Endodermal cell (in vitro differentiated cells): ENCODE results near the gene ABCC1. TPM values are rescaled to one million over a fixed set of nuclear protein-coding genes. Genes with fewer than 3 reads are reported as not detected.

Source experiments
- DNase-seq: peaks from one replicate; pipeline ENCODE4 v3.0.0-alpha.2; 2017
- H3K27ac ChIP-seq: 2 replicates; pipeline ENCODE4 v1.5.1; 2013; ENCODE audit warnings: mild to moderate bottlenecking, low read depth, low read length, moderate library complexity
- H3K27me3 ChIP-seq: 2 replicates; pipeline ENCODE4 v1.6.1; 2013; ENCODE audit warnings: mild to moderate bottlenecking, low read length, moderate library complexity; ENCODE audit not compliant: insufficient read depth, control insufficient read depth, poor library complexity, severe bottlenecking
- H3K36me3 ChIP-seq: 2 replicates; pipeline ENCODE4 v1.7.0; 2013; ENCODE audit warnings: mild to moderate bottlenecking, low read length, moderate library complexity; ENCODE audit not compliant: control insufficient read depth, insufficient read depth
- H3K4me1 ChIP-seq: one replicate; pipeline ENCODE4 v1.7.0; 2013; ENCODE audit warnings: low read length; ENCODE audit not compliant: control insufficient read depth, insufficient read depth
- H3K4me3 ChIP-seq: 2 replicates; pipeline ENCODE4 v1.5.1; 2013; ENCODE audit warnings: mild to moderate bottlenecking, low read length, moderate library complexity
- H3K9ac ChIP-seq: 2 replicates; pipeline ENCODE4 v1.6.1; 2013; ENCODE audit warnings: mild to moderate bottlenecking, low read length, moderate library complexity; ENCODE audit not compliant: poor library complexity, severe bottlenecking; ENCODE audit errors: extremely low read depth
- H3K9me3 ChIP-seq: 2 replicates; pipeline ENCODE4 v1.6.1; 2013; ENCODE audit warnings: mild to moderate bottlenecking, low read length, moderate library complexity; ENCODE audit not compliant: control insufficient read depth
- H3K27ac Mint-ChIP-seq: 2 replicates; pipeline ENCODE4 v1.8.0; 2020; ENCODE audit warnings: mixed read lengths
- H3K27me3 Mint-ChIP-seq: 2 replicates; pipeline ENCODE4 v1.8.0; 2021; ENCODE audit warnings: mild to moderate bottlenecking, mixed read lengths; ENCODE audit not compliant: insufficient read depth
- H3K36me3 Mint-ChIP-seq: 2 replicates; pipeline ENCODE4 v1.8.0; 2020; ENCODE audit warnings: low read depth, mixed read lengths
- H3K4me1 Mint-ChIP-seq: 2 replicates; pipeline ENCODE4 v1.8.0; 2020; ENCODE audit warnings: mixed read lengths
- H3K4me3 Mint-ChIP-seq: 2 replicates; pipeline ENCODE4 v1.8.0; 2020; ENCODE audit warnings: mild to moderate bottlenecking, moderate library complexity, mixed read lengths
- H3K9me3 Mint-ChIP-seq: 2 replicates; pipeline ENCODE4 v1.8.0; 2020; ENCODE audit warnings: mild to moderate bottlenecking, mixed read lengths
- WGBS, 2 experiments: methylation state at CpG; one replicate each; pipeline versions ENCODE4 v1.1.5 to v1.1.7; 2013; ENCODE audit warnings: missing lambda C conversion rate in 2 of 2, mixed read lengths in 1 of 2; ENCODE audit not compliant: insufficient coverage in 1 of 2, insufficient read length in 1 of 2; 5-methylcytosine and 5-hydroxymethylcytosine counted together
- total RNA-seq, 2 donors: library from RNA; stranded (reverse); fragmentation: NEBNext Ultra II Directional in 1 of 2; extraction: Animal tissue kit (Norgen Biotek cat#: 25700) in 1 of 2; gene quantifications; 2 replicates in 1 of 2; 3 replicates in 1 of 2; pipeline ENCODE4 v1.2.1, GENCODE V29; 2021
- TF ChIP-seq, protein P1 (sequence below): fragments of 200-600 bp; sonication (generic); conservative IDR thresholded peaks from 2 replicates; pipeline ENCODE4 v1.5.0; 2021; ENCODE audit warnings: antibody characterized with exemption, mild to moderate bottlenecking

The ABCC1 gene
- total RNA-seq, 2 donors from 2014 or later: 47.1 to 51.2 TPM

DNA sequence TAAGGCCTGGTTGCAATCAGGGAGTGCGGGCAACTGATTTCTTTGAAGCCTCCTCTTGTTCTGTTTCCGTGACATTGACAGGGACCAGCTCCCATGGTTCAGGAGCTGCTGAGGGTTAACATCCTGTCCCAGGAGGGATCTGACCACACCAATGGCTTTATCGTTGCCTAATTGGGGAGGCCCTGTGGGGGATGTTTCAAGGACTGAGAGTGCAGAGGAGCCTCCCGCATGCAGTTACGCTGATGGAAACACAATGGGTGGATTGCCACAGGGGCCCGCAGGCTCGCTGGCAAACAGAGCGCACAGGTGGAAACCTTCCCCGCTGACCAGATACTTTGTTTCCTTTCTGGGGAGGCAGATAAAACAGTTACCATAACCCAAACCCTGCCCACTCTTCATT, 23.8 kb upstream of the ABCC1 start:
- Histone ChIP-seq H3K36me3 (no peaks in the 10 kb centered on the region), H3K27ac (no peak overlapping the region), H3K9ac (no peak overlapping the region), H3K4me3 (no peak overlapping the region), H3K27me3 (no peaks in the 10 kb centered on the region), H3K9me3 (no peaks in the 10 kb centered on the region), H3K4me1 (no peaks in the 10 kb centered on the region)
- Mint-ChIP-seq H3K9me3 (no peaks in the 10 kb centered on the region), H3K36me3 (no peaks in the 10 kb centered on the region), H3K27me3 (no peaks in the 10 kb centered on the region), H3K27ac (no peak overlapping the region), H3K4me1 (no peaks in the 10 kb centered on the region), H3K4me3 (no peak overlapping the region)
- 75 to 77% methylated on average over 7 to 9 of the region's 9 CpGs for WGBS, 2 experiments
- DNase-seq: no peak
- TF ChIP-seq, protein P1, sequence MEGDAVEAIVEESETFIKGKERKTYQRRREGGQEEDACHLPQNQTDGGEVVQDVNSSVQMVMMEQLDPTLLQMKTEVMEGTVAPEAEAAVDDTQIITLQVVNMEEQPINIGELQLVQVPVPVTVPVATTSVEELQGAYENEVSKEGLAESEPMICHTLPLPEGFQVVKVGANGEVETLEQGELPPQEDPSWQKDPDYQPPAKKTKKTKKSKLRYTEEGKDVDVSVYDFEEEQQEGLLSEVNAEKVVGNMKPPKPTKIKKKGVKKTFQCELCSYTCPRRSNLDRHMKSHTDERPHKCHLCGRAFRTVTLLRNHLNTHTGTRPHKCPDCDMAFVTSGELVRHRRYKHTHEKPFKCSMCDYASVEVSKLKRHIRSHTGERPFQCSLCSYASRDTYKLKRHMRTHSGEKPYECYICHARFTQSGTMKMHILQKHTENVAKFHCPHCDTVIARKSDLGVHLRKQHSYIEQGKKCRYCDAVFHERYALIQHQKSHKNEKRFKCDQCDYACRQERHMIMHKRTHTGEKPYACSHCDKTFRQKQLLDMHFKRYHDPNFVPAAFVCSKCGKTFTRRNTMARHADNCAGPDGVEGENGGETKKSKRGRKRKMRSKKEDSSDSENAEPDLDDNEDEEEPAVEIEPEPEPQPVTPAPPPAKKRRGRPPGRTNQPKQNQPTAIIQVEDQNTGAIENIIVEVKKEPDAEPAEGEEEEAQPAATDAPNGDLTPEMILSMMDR: no peak

GRCh38 chr16:15928261-15929104, 20.9 kb upstream of the ABCC1 start:
- Histone ChIP-seq H3K4me3 (no peak overlapping the region), H3K9ac (no peak overlapping the region), H3K27ac (no peak overlapping the region), H3K27me3 (no peaks in the 10 kb centered on the region), H3K9me3 (no peaks in the 10 kb centered on the region), H3K36me3 (no peaks in the 10 kb centered on the region), H3K4me1 (no peaks in the 10 kb centered on the region)
- Mint-ChIP-seq H3K9me3 (no peaks in the 10 kb centered on the region), H3K4me3 (no peak overlapping the region), H3K36me3 (no peaks in the 10 kb centered on the region), H3K27me3 (no peaks in the 10 kb centered on the region), H3K27ac (no peak overlapping the region), H3K4me1 (no peaks in the 10 kb centered on the region)
- WGBS, 2 experiments: 89 to 97% methylated on average over 16 to 18 of the region's 18 CpGs
- no peak for DNase-seq
- TF ChIP-seq, protein P1: no peak

DNA sequence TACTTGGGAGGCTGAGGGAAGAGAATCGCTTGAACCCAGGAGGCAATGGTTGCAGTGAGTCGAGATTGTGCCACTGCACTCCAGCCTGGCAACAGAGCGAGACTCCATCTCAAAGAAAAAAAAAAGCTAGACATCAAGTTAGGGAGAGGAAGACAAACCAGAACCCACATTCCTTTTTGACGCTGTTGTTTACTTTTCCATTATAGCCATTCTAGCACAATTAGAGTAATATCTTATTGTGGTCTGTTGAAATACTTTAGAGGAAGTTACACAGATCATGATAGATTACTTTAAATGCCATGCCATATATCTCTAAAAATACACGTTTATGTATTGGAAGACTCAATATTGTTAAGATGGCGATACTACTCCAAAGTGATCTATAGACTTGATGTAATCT, 16.5 kb upstream of the ABCC1 start:
- Histone ChIP-seq H3K36me3 (no peaks in the 10 kb centered on the region), H3K4me1 (no peaks in the 10 kb centered on the region), H3K9me3 (no peaks in the 10 kb centered on the region), H3K27ac (no peak overlapping the region), H3K27me3 (no peaks in the 10 kb centered on the region), H3K9ac (no peak overlapping the region), H3K4me3 (no peak overlapping the region)
- Mint-ChIP-seq H3K27me3 (no peaks in the 10 kb centered on the region), H3K4me3 (no peak overlapping the region), H3K9me3 (no peaks in the 10 kb centered on the region), H3K27ac (no peak overlapping the region), H3K4me1 (no peaks in the 10 kb centered on the region), H3K36me3 (no peaks in the 10 kb centered on the region)
- DNase-seq: no peak
- TF ChIP-seq, protein P1: no peak
- WGBS, 2 experiments: 90 to 93% methylated on average over 4 to 5 of the region's 6 CpGs
